Measurements from ENCODE around the gene NPPB. TPM values are rescaled to one million over a fixed set of nuclear protein-coding genes. Genes with fewer than 3 reads are reported as not detected.
A peak's percentile ranks its signal among the peaks of the same experiment; 100 is the strongest.

NPPB gene
- total and polyA plus RNA-seq, 9 of the 15 experiments (the other 6 are each of a cell fraction or from before 2014, with no cell fraction given) = not detected

- peak; percentile 59; the same call in 1 of the 2 replicates for TF ChIP-seq HSF4 (CRISPR knock-in tag; IDR thresholded peaks at IDR 0.05; ENCODE audit: borderline replicate concordance)
- TF ChIP-seq ZNF785 (CRISPR knock-in tag; IDR thresholded peaks at IDR 0.05) = no peak
- TF ChIP-seq HMBOX1 (IDR thresholded peaks at IDR 0.05) = peak; percentile 98
- TF ChIP-seq FOXK1 (CRISPR knock-in tag; IDR thresholded peaks at IDR 0.05; ENCODE audit: borderline replicate concordance) = no peak
- TF ChIP-seq BHLHE40 (IDR thresholded peaks at IDR 0.05; ENCODE audit: low read length) = no peak; the same call in 1 of the 2 replicates
- no peak for TF ChIP-seq SETDB1 (IDR thresholded peaks at IDR 0.05; ENCODE audit: low read length)
- TF ChIP-seq SPI1 (IDR thresholded peaks at IDR 0.05; ENCODE audit: borderline replicate concordance, low read depth, low read length) = 0 out of 2 replicates have a peak, but pooled peaks have one; percentile 11
- no peak for TF ChIP-seq CHD4 (IDR thresholded peaks at IDR 0.05; ENCODE audit: insufficient read depth, insufficient replicate concordance, low read depth, low read length, poor library complexity, severe bottlenecking)
- TF ChIP-seq TSHZ1 (CRISPR knock-in tag; IDR thresholded peaks at IDR 0.05) = no peak; the same call in 1 of the 2 replicates
- TF ChIP-seq ZNF717 (CRISPR knock-in tag; IDR thresholded peaks at IDR 0.05) = peak; percentile 99
- TF ChIP-seq SMAD4 (CRISPR knock-in tag; conservative IDR thresholded peaks at IDR 0.05) = peak; percentile 60; the same call in 1 of the 2 replicates
- TF ChIP-seq STAT5A (IDR thresholded peaks at IDR 0.05; ENCODE audit: borderline replicate concordance, low read length) = peak; percentile 91
- TF ChIP-seq ZNF740 (CRISPR knock-in tag; IDR thresholded peaks at IDR 0.05) = peak; percentile 88; the same call in 1 of the 2 replicates
- TF ChIP-seq ZNF740 (tag; IDR thresholded peaks at IDR 0.05) = no peak; a peak in 1 of 4 replicates
- TF ChIP-seq HOMEZ (CRISPR knock-in tag; IDR thresholded peaks at IDR 0.05) = no peak
- no peak for TF ChIP-seq SAFB2 (IDR thresholded peaks at IDR 0.05; ENCODE audit: borderline replicate concordance, low read depth, low read length, severe bottlenecking)
- no peak for TF ChIP-seq MCM5 (IDR thresholded peaks at IDR 0.05; ENCODE audit: low read depth)
- peak; percentile 98 for TF ChIP-seq RHOXF2B (CRISPR knock-in tag; conservative IDR thresholded peaks at IDR 0.05)
- peak; percentile 89 for TF ChIP-seq ZFX (CRISPR knock-in tag; IDR thresholded peaks at IDR 0.05)
- TF ChIP-seq PHTF2 (CRISPR knock-in tag; IDR thresholded peaks at IDR 0.05) = peak; percentile 98
- TF ChIP-seq ADNP (tag; IDR thresholded peaks at IDR 0.05) = no peak
These were observed 49.4 kb upstream of the NPPB start (continued) for GRCh38 chr1:11908095-11908675.

All from K562 (cell line).